GM19099 (cell line): Measurements from ENCODE around the gene CHKA.

ENCODE experiments used
- POLR2A ChIP-seq: IDR thresholded peaks from 3 replicates; pipeline ENCODE4 v1.6.1; 2011; ENCODE audit warnings: low read depth; ENCODE audit not compliant: insufficient read length; ENCODE audit errors: extremely low read depth

The CHKA gene

DNA sequence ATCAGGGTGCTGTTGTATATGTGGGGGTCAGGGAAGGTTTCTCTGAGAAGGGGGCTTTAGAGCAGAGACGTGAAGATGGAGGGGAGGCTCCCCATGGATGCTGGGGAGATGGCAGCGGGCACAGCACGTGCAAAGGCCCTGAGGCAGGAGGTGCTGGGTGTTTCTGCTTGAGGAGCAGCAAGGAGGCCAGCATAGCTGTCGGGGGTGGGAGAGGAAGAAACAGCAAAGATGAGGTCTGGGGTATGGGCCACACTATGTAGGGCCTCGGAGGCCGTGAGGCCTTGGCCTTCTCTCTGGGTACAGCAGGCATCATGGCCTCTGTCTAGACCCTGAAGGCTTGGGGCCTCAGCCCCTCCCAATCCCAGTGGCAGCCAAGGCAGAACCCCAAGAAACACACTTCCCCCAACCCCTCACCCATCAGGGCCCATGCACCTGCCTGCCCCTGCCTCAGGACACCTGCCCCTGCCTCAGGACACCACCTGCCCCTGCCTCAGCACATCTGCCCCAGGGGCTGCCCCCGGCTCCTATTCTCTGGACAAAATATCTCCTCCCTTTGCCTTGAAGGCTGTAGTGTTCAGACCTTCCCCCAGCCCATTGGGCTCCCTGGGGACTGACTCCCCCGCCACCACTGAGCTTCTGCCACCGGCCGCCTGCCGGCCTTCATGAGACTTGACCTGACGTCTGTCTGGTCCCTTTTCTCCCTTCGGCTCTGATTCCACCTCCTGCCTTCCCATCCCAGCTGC, 104.9 kb downstream of the CHKA start:
- no peak for TF ChIP-seq POLR2A

DNA sequence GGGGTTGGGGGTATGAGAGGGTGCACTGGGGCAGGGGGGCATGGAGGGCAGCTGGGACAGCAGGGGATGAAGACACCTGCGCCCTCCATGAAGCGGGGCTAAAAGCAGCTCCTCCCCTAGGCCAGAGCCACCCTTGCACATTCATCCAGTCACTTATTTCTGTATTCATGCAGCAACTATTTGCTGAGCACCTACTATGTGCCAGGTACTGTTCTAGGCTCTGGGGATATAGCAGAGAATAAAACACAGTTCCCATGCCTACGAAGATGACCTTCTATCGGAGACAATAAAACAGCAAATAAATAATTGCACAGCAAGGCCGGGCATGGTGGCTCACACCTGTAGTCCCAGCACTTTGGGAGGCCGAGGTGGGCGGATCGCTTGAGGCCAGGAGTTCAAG, 105.7 kb downstream of the CHKA start:
- no peak for TF ChIP-seq POLR2A

DNA sequence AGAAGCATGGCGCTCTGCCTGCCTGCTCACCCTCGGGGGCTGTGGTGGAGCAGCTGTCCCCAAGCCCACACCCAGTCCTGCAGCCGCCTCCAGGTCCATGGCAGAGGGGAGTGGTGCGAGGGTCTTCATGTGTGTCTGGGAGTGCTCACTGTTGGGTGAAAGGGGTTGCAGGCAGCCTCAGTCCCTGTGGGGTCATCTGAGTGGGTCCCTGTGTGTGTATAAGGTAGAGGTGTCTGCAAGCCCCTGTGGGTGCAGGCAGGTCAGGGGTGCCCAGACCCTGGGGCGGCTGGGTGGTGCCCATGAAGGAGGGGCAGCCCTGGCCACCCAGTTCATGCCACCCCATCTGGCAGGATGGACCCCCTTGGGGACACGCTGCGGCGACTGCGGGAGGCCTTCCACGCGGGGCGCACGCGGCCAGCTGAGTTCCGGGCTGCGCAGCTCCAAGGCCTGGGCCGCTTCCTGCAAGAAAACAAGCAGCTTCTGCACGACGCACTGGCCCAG, 106.2 kb downstream of the CHKA start:
- TF ChIP-seq POLR2A = no peak

DNA sequence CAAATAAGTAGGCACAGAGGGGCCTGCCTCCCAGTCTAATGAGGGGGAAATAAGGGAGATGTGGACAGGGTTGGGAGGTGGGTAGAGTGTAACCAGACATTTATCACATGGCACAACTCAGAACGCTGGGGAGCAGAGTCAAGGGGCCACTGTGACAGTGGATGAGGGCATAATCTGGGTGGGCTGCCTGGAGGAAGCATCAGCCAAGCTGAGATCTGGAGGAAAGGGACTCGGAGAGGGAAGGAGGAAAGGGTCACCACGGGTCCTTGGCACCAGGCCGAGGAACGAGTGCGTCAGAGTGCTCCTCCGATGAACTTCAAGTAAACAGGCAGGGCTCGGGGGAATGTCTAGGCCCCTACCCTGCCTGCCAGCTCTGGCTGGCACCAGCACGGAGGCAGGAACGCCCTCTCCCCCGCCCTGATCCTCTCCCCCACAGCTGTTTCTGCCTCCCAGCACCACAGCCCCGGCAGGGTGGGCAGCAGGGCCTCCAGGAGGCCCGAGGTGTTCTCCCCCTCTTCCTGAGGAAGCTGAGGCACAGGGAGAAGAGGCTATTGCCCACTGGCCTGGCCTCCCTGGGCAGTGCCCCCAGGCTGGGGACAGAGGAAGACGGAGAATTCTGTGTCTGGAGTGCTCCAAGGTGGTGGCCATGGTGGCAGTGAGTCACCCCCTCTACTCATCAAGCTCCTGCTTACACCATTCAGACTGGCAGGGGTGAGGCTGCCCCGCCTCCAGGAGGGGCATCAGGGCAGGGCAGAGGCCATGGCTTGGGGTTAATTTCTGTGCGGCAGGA, 106.8 kb downstream of the CHKA start:
- TF ChIP-seq POLR2A = no peak

DNA sequence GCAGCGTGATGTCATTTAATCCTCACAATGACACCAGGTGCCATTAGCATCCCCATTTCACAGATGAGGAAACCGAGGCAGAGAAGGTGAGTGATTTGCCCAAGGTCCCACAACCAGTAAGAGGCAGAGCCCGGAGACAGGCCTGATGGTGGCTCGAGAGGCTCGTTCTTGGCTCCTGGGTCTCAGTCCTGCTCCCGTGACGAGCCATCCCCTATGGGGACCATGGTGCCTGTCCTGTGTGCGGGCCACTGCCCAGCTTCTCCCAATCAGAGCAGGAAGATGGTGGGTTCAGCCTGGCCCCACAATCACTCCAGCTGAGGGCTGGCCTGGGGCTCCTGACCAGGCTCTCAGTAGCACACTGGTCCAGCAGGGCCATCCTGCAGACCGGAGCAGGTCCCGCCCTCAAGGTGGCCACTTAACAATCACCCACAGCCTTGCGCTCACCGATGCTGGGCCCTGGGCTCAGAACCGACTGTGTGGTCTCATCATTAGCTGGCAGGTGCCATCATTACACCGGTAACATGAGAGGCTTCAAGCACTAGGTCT, 107.5 kb downstream of the CHKA start:
- no peak for TF ChIP-seq POLR2A

DNA sequence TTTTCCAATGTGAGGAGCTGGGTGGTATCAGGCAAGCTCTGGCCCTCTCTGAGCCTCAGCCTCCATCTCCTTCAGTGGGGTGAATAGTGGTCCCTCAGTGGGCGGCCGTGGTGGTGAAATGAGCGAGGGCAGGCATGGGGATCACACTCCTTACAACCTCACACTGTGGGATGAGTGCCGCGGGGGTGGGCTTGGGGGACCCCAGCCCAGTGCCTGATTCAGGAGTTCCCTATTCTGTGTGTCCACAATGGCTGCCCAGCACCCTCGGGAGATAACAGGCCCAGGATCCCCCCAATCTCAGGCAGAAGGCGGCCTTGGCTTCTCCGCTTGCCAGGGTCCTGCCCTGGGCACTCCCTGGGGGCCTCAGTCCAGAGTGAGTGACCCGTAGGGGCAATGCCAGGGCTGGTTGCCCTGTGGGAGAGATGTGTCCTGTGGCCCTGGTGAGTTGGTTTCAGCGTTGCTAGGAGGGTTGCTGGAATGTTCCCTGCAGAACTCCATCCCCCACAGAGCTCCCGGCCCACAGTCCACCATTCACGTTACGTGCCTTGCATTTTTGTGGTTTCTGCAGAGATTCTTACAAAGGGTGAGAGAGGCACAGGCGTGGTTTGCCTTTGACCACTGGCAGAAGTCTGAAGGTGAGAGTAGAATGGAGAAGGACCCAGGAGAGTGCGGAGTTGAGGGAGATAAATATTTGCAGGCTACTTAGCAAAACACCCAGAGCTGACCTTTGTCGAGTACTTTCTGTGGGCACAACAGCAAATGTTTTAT, 108.2 kb downstream of the CHKA start:
- no peak for TF ChIP-seq POLR2A

DNA sequence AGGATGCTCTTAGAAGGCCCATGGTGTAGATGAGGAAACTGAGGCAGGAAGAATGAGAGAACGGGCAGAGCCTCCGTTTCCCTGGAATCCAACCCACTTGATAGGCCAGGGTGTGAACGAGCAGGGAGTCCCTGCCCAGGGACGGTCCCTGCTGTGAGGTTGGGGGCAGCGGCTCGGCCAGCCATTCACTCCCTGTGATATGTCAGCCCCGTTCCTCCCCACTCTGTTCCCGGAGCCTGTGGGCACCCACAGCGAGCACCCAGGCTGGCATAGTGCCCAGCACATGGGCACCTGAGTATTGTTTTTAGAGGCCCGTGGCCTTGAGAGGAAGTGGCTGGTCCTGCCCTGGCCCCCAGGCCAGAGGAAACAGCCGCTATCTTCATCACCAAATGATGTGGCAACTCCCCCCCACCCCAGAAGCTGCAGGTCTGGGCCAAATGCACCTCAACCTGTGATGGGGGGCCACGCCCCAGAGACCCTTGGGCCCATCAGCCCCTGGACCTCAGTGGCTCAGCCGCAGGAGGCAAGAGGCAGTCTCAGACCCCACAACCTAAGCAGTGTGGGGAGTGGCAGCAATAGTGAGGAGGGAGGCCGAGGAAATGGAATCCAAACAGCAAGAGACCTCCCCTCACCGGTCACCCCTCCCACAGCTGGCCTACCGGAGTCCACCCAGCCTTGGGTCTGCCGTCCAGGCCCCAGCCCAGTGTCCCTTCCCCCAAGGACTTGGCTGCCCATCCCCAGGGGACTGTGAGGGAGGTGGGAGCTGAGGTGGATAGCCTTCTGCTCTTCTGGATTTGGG, 108.9 kb downstream of the CHKA start:
- no peak for TF ChIP-seq POLR2A

DNA sequence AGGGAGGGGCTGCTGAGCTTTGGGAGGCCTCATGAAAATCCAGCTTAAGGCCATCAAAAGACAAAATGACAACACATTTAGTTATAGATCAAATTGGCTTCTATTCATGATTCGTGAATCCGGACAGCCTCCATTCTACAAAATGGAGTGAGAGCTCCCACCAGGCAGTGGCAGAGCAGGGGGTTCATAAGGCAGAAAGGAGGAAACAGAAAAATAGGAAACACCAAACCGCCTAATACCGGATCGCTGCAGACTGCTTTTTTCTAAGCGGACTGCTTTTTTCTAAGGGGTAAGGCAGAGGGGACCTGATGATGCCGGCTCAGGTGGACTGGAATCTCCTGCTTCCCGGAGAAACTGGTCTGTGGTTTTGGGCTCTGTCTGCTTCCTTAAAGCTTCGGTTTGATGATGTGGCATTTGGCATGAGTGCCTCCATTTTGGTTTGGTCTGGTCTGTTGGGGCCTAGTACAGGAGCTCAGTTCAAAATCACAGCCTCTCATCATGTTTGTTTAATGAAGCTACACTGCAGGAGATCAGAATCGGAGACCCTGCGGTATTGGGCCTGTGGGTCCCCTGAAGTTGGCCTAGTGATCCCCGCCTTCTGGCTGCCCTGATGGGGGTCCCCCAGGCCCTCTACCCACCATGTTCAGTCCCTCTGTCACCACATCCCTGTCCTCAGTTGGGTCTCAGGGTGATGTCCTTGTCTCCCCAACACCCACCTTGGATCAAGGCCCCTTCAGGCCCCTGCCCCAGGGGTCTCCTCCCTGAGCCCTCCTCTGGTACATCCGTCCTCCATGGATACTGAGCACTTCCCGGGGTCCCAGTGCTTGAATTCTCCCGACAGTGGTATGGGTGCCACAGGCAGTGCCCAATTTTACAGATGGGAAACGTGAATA, 109.9 kb downstream of the CHKA start:
- TF ChIP-seq POLR2A = no peak

DNA sequence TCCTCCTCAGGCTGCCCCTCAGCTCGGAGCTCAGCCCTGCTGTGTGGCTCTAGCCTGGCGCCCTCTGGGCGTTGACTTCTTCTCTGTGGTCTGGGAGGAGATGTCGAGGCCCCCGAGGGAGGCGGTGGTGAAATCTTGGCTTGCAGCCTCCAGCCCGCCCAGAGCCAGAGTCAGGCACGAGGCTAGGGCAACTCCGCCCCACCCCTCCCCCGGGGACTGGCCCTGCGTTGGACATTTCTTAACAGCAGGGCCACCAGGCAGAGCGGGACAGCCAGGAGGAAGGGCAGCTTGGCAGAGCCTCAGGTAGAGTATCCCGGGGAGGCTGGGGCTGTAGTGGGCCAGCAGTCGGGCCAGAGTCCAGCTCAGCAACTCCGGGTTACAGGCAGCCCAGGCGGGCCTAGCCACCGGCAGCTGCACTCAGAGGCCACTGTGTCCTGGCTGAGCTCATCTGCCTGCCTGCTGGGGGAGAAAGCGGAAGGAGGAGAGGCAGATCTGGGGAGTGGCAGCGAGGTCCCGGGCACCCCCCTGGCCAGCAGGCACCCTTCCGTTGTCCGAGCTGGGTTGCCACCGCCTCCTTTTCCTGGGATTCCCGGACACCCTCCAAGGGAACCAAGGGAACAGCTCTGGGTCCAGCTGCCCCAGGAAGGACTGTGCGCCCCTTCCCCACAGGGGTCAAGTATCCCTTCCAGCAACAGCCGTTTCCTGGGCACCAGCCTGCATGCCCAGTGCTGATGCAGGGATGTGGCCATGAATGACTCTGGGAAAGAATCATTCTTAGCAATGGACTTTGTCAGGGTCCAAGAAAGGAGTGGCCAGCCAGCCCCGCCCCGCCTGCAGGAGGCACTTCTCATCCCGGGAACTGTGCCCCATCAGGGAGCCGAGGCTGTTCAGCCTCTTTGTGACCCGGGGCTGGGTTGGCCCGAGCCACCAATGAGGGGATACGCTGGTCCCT, 110.8 kb downstream of the CHKA start, which contains the start of gene ALDH3B1:
TSS of gene ALDH3B1 (plus strand) at position 238 of the 952 bp plus-strand sequence. CDS start 4,971 bp downstream, outside the sequence.
- no peak for TF ChIP-seq POLR2A

DNA sequence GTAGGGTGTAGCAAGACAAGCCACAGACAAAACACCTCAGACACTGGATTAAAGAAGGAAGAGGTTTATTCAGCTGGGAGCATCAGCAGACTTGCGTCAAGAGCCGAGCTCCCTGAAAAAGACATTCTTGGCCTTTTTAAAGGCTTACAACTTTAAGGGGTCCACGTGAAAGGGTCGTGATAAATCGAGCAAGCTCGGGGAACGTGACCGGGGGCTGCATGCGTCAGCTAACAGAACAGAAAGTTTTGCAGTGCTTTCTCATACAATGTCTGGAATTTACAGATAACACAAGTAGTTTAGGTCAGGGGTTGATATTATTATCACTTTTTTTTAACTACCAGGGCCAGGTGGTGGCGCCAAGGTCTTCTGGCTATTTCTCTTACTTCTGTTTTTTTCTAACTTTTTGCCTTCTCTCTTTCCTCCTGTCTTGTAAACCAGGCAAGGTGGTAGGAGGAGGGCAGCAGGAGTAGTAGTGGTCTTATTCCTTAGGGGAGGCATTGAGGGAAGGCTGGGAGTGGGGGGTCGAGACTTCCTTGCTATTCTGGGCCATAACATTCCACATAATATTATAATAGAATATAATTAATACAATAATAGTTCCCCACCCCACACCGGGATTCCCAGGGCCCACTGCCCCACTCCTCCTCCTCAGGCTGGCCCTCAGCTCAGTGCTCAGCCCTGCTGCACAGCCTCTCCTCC, 111.6 kb downstream of the CHKA start:
- TF ChIP-seq POLR2A = no peak

DNA sequence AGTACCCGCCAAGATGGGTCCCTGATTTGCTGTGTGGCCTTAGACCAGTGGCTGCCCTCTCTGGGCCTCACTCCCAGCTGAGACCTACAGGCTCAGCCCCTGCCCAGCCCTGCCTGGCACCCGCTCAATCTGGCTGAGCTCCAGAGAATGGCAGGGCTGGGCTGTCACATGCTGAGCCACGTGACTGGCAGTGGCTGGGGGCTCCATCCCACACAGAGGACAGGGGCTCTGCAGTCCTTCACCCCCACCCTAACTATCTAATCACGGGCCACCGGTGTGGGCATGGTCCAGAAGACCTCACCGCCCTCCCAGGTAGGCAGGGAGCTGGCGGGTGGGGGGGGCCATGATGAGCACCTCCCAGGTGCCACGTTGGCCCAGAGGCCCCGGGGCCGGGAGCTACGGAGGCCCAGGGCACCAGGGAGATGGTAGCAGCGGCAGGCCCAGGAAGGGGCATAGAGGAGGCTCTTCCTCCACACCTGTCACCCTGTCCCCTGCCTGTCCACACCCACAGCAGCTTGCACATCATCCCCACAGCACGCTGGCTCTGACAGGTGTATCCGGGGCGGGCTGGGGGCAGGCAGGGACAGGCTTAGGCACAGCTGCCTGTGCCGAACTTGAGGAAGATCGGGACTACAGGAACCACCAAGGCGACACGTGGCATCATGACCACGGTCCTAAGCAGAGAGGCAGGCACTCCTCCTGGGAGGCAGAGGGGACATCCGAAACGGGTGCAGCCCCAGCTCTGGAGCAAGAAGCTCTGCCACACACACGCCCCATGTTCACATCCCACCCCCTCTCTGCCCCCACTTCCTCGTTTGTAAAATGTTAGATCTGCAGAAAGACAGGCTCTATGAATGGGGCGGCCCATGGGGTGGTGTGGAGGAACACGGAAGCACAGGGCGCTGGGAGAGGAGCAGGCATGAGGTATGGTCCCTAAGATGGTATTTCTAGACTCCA, 112.5 kb downstream of the CHKA start:
- TF ChIP-seq POLR2A = no peak
